DND-41 (cell line): ENCODE results near the gene BRPF3.

Source experiments
- CTCF ChIP-seq: IDR thresholded peaks from 2 replicates; pipeline ENCODE4 v1.5.1; 2012; ENCODE audit warnings: borderline replicate concordance, low read length, moderate library complexity, mild to moderate bottlenecking; ENCODE audit not compliant: poor library complexity, severe bottlenecking; ENCODE audit errors: extremely low read depth
- EZH2 ChIP-seq: IDR thresholded peaks from 3 replicates; pipeline ENCODE4 v1.6.1; 2012; ENCODE audit warnings: borderline replicate concordance, low read depth, mild to moderate bottlenecking, moderate library complexity, low read length, inconsistent platforms; ENCODE audit not compliant: severe bottlenecking

- TF ChIP-seq CTCF, result no peak
- TF ChIP-seq EZH2, result no peak
These were observed 25.1 kb downstream of the BRPF3 start for GRCh38 chr6:36221674-36222073.
